ENCODE data around the gene CDA. TPM values are rescaled to one million over a fixed set of nuclear protein-coding genes. Genes with fewer than 3 reads are reported as not detected.

CDA gene
- total and polyA plus RNA-seq, 2 of the 8 experiments (the other 6 are each of a cell fraction or from before 2014, with no cell fraction given) = 4.4 to 11.3 TPM

- no peak for TF ChIP-seq E2F6 (IDR thresholded peaks at IDR 0.05)
- no peak for TF ChIP-seq GTF2F1 (IDR thresholded peaks at IDR 0.05; ENCODE audit: borderline replicate concordance, low read depth, low read length)
- TF ChIP-seq BACH1 (IDR thresholded peaks at IDR 0.05; ENCODE audit: low read length) = no peak
- TF ChIP-seq SRF (IDR thresholded peaks at IDR 0.05; ENCODE audit: low read depth, low read length) = no peak
- no peak for TF ChIP-seq RFX5 (IDR thresholded peaks at IDR 0.05; ENCODE audit: borderline replicate concordance, low read depth, low read length)
- TF ChIP-seq CTBP2 (IDR thresholded peaks at IDR 0.05; ENCODE audit: borderline replicate concordance, insufficient read depth, insufficient read length, low read length) = no peak
- no peak for TF ChIP-seq USF2 (IDR thresholded peaks at IDR 0.05; ENCODE audit: low read length)
These were observed 15.8 kb downstream of the CDA start for GRCh38 chr1:20604678-20605077.

More at GRCh38 chr1:20604678-20605077, 15.8 kb downstream of the CDA start:
- H3K56ac ChIP-seq (replicated peaks; ENCODE audit: insufficient read length, low read depth, low read length) = no peak overlapping the region
- no peak for FAIRE-seq
- H3K9me3 ChIP-seq (ENCODE audit: insufficient read depth in 2 of 2, low read depth in 1 of 2, low read length in 1 of 2) = no peaks in the 10 kb centered on the region
- H3K79me2 ChIP-seq (ENCODE audit: control insufficient read depth in 1 of 2, insufficient read depth in 2 of 2, low read length in 2 of 2) = no peaks in the 10 kb centered on the region
- no peak overlapping the region for H2AK5ac ChIP-seq (ENCODE audit: low read depth, low read length)
- H3K27ac ChIP-seq (ENCODE audit: low read depth, low read length) = no peak overlapping the region
- no peaks in the 10 kb centered on the region for H3K27me3 ChIP-seq (replicated peaks in 1 of 4; ENCODE audit: control insufficient read depth in 3 of 4, extremely low read depth in 1 of 4, insufficient read depth in 3 of 4, low read length in 3 of 4)
- ChIA-PET POLR2A (ENCODE audit: partially characterized antibody) (no interaction called here), CTCF (ENCODE audit: partially characterized antibody) (interaction anchor here (1.0 kb wide), 1 partner anchor 29 kb away, joined by 3 read pairs; no protein-coding TSS in a partner anchor)
- no peaks in the 10 kb centered on the region for H3K23me2 ChIP-seq (ENCODE audit: low read depth, low read length)
- H4K8ac ChIP-seq (ENCODE audit: extremely low read depth, insufficient read depth, low read length) = no peak overlapping the region
- H2BK12ac ChIP-seq (ENCODE audit: low read depth, low read length) = 0 out of 2 replicates have a peak overlapping the region, but pooled peaks have one; percentile 43
- H3K14ac ChIP-seq (ENCODE audit: insufficient read length) = no peak overlapping the region
- 87% methylated on average over 7 of the region's 7 CpGs; no CpG with 5 or more reads in 1 of the 2 experiments for WGBS, 2 experiments (ENCODE audit: extremely low coverage in 1 of 2, insufficient coverage in 1 of 2, insufficient read length in 1 of 2, insufficient replicate concordance in 2 of 2, low coverage in 1 of 2, low lambda C conversion rate in 2 of 2, missing lambda C conversion rate in 1 of 2)
- no peak overlapping the region for H2AFZ ChIP-seq (ENCODE audit: low read length)
- no peak overlapping the region for H3K4ac ChIP-seq (replicated peaks; ENCODE audit: insufficient read length, low read depth, low read length)
- no peak overlapping the region for H4K5ac ChIP-seq (ENCODE audit: insufficient read length, low read depth, low read length)
- no peak overlapping the region for H3K18ac ChIP-seq (ENCODE audit: extremely low read depth, low read length)
- no peaks in the 10 kb centered on the region for H3K36me3 ChIP-seq (ENCODE audit: control insufficient read depth in 2 of 4, insufficient read depth in 4 of 4, low read length in 3 of 4)
- no peaks in the 10 kb centered on the region for H4K20me1 ChIP-seq (replicated peaks in 1 of 2; ENCODE audit: control insufficient read depth in 1 of 2, insufficient read depth in 2 of 2, low read length in 2 of 2)
- H3K4me1 ChIP-seq (replicated peaks in 1 of 4; ENCODE audit: control insufficient read depth in 3 of 4, insufficient read depth in 4 of 4, low read length in 3 of 4) = peaks cover 0 to 3% (median 2%) of the 10 kb centered on the region in 4 experiments; a peak in 2 of 7 replicates
- no peak for DNase-seq (ENCODE audit: low read depth in 1 of 2, low spot score in 2 of 2)
- H3K9ac ChIP-seq (replicated peaks in 1 of 4; ENCODE audit: extremely low read depth in 1 of 4, low read depth in 3 of 4, low read length in 3 of 4) = no peak overlapping the region
- no peak overlapping the region for H2BK15ac ChIP-seq (ENCODE audit: low read length)
- H4K91ac ChIP-seq (replicated peaks; ENCODE audit: insufficient read length, low read length) = no peak overlapping the region
- no peak overlapping the region for H3K23ac ChIP-seq (ENCODE audit: insufficient read length)
- no peak overlapping the region for H3K4me2 ChIP-seq (ENCODE audit: insufficient read depth in 1 of 2, low read depth in 2 of 2, low read length in 2 of 2)
- H3K4me3 ChIP-seq (ENCODE audit: extremely low read depth in 1 of 4, insufficient read depth in 2 of 4, low read depth in 3 of 4, low read length in 4 of 4) = no peak overlapping the region
- no peak overlapping the region for H2BK120ac ChIP-seq (replicated peaks; ENCODE audit: low read depth, low read length)
- H2BK5ac ChIP-seq (ENCODE audit: low read depth, low read length) = no peak overlapping the region
- H3K79me1 ChIP-seq (ENCODE audit: low read depth, low read length) = no peaks in the 10 kb centered on the region
- H2BK20ac ChIP-seq (ENCODE audit: low read length) = no peak overlapping the region

Measured in H1 (cell line).